Esophagus squamous epithelium (tissue), 5 donors: Measurements from ENCODE around the gene ANKRD23. TPM values are rescaled to one million over a fixed set of nuclear protein-coding genes. Genes with fewer than 3 reads are reported as not detected.
A peak's percentile ranks its signal among the peaks of the same experiment; 100 is the strongest.
"Not testable (repeated sequence)": the region's sequence is repeated elsewhere in the genome, so short reads cannot be mapped to it uniquely, and the experiment has no call there.

Experiments used
- DNase-seq: peaks from one replicate; lab custom pipeline; 2025; lab: John Stamatoyannopoulos, UW
- H3K27ac ChIP-seq, 4 donors: fragments of 200-600 bp; sonication (generic); one replicate each; pipeline ENCODE4 v1.5.1; 2016 to 2019; ENCODE audit warnings: mild to moderate bottlenecking in 1 of 4
- H3K27me3 ChIP-seq, 4 donors: fragments of 200-600 bp; sonication (generic); 1 replicate in 3 of 4; 2 replicates in 1 of 4; pipeline versions ENCODE4 v1.5.1 to v1.6.0; 2017 to 2021; ENCODE audit warnings: antibody characterized with exemption in 1 of 4
- H3K36me3 ChIP-seq, 3 donors: fragments of 200-600 bp; sonication (generic); one replicate each; pipeline ENCODE4 v1.5.1; 2016 to 2019
- H3K4me1 ChIP-seq, 3 donors: fragments of 200-600 bp; sonication (generic); one replicate each; pipeline ENCODE4 v1.5.1; 2017 to 2019
- H3K4me3 ChIP-seq, 4 donors: fragments of 200-600 bp; sonication (generic); 1 replicate in 3 of 4; 2 replicates in 1 of 4; pipeline ENCODE4 v1.5.1; 2016 to 2019; ENCODE audit warnings: mild to moderate bottlenecking in 2 of 4, moderate library complexity in 1 of 4
- H3K9me3 ChIP-seq, 3 donors: fragments of 200-600 bp; sonication (generic); one replicate each; pipeline ENCODE4 v1.5.1; 2016 to 2019
- POLR2A ChIP-seq, 4 donors: fragments of 450-650 bp; IDR thresholded peaks; one replicate each; pipeline ENCODE4 v1.6.1; 2017; ENCODE audit warnings: antibody characterized with exemption in 4 of 4, mild to moderate bottlenecking in 4 of 4, moderate library complexity in 3 of 4
- WGBS, 2 donors: methylation state at CpG; one replicate each; pipeline ENCODE4 v1.1.5; 2018; 5-methylcytosine and 5-hydroxymethylcytosine counted together
- intact Hi-C: fragments of 100-400 bp; cut with DNase I; formaldehyde crosslinking; loops from one replicate; pipeline ENCODE4 v1.15.0; 2022
- total RNA-seq, 4 donors: library from RNA; depleted of rRNA; stranded (reverse); fragments of >200 nt; gene quantifications; one replicate each; pipeline ENCODE4 v1.1.0, GENCODE V29; 2016
- TF ChIP-seq, protein P1 (sequence below), 6 experiments: fragments of 450-650 bp in 4 of 6; fragments of 200-600 bp in 2 of 6; sonication (generic) in 2 of 6; IDR thresholded peaks; one replicate each; pipeline ENCODE4 v1.5.1; 2016 to 2019; ENCODE audit warnings: antibody characterized with exemption in 6 of 6, mild to moderate bottlenecking in 4 of 6, moderate library complexity in 4 of 6
- donor health status: DM: yes; HTN: yes; CAD: no.

The ANKRD23 gene
- total RNA-seq, 4 donors from 2014 or later: 1.00 to 3.4 (median 2.1) TPM

DNA sequence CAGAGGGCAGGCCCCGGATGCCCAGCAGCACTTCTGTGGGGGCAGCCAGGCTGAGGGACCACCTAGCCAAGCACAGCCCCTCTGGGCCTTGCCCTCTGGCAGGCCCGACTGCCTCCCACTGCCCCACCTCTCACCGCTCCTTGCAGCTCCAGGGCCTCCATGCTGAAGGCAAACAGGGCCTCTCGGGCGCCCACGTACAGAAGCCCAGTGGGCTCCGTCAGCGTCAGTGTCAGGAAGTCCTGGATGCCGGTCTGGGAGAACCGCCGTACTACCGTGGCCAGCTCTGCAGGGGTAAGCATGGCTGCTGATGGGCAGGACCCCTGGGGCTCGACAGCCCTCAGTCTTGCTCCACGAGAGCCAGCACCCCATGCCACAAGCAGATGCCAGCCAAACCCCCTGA is 22.3 kb upstream of the ANKRD23 start:
- intact Hi-C loops: no loop called here
- peak overlapping the region in 1 of 4 donors; percentile 94 for H3K4me3 ChIP-seq
- H3K9me3 ChIP-seq: no peaks in the 10 kb centered on the region
- no peak for TF ChIP-seq POLR2A (IDR thresholded peaks at IDR 0.05)
- TF ChIP-seq, protein P1, sequence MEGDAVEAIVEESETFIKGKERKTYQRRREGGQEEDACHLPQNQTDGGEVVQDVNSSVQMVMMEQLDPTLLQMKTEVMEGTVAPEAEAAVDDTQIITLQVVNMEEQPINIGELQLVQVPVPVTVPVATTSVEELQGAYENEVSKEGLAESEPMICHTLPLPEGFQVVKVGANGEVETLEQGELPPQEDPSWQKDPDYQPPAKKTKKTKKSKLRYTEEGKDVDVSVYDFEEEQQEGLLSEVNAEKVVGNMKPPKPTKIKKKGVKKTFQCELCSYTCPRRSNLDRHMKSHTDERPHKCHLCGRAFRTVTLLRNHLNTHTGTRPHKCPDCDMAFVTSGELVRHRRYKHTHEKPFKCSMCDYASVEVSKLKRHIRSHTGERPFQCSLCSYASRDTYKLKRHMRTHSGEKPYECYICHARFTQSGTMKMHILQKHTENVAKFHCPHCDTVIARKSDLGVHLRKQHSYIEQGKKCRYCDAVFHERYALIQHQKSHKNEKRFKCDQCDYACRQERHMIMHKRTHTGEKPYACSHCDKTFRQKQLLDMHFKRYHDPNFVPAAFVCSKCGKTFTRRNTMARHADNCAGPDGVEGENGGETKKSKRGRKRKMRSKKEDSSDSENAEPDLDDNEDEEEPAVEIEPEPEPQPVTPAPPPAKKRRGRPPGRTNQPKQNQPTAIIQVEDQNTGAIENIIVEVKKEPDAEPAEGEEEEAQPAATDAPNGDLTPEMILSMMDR (IDR thresholded peaks at IDR 0.05): no peak
- 67 to 75% methylated on average over 1 of the region's 14 CpGs for WGBS, 2 donors
- no peaks in the 10 kb centered on the region for H3K27me3 ChIP-seq
- H3K27ac ChIP-seq: peak overlapping the region; percentile 95 to 100 (median 97)
- H3K36me3 ChIP-seq: peaks cover 37 to 65% (median 44%) of the 10 kb centered on the region in 3 donors
- no peak for DNase-seq
- H3K4me1 ChIP-seq: peaks cover 37 to 86% (median 41%) of the 10 kb centered on the region in 3 donors

DNA sequence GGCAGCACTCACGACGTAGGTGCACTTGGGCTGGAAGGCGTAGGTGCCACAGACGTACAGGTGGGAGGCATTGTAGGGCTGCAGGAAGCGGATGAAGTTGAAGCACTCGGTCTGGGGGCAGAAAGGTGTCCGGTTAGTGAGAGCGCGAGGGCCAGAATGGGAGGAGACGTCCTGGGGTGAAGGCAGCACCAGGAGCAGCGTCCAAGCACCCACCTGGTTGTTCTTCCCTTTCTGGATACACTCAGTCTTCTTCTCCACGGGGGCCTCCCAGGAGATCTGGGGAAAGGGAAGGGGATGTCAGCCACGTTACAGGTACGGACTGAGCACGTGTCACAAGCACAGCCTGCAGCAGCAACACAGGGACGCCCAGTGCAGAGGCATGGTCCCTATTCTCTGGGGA is 21.8 kb upstream of the ANKRD23 start:
- H3K27ac ChIP-seq: peak overlapping the region in 3 of 4 donors; percentile 95 to 100 (median 98)
- WGBS, 2 donors: 76 to 77% methylated on average over 15 to 16 of the region's 16 CpGs
- intact Hi-C loops: no loop called here
- no peak overlapping the region for H3K4me3 ChIP-seq
- H3K9me3 ChIP-seq: no peaks in the 10 kb centered on the region
- peaks cover 42 to 70% (median 49%) of the 10 kb centered on the region in 3 donors for H3K36me3 ChIP-seq
- no peak for DNase-seq
- no peaks in the 10 kb centered on the region for H3K27me3 ChIP-seq
- TF ChIP-seq POLR2A (IDR thresholded peaks at IDR 0.05): no peak
- TF ChIP-seq, protein P1 (IDR thresholded peaks at IDR 0.05): no peak
- peaks cover 32 to 86% (median 39%) of the 10 kb centered on the region in 3 donors for H3K4me1 ChIP-seq

DNA sequence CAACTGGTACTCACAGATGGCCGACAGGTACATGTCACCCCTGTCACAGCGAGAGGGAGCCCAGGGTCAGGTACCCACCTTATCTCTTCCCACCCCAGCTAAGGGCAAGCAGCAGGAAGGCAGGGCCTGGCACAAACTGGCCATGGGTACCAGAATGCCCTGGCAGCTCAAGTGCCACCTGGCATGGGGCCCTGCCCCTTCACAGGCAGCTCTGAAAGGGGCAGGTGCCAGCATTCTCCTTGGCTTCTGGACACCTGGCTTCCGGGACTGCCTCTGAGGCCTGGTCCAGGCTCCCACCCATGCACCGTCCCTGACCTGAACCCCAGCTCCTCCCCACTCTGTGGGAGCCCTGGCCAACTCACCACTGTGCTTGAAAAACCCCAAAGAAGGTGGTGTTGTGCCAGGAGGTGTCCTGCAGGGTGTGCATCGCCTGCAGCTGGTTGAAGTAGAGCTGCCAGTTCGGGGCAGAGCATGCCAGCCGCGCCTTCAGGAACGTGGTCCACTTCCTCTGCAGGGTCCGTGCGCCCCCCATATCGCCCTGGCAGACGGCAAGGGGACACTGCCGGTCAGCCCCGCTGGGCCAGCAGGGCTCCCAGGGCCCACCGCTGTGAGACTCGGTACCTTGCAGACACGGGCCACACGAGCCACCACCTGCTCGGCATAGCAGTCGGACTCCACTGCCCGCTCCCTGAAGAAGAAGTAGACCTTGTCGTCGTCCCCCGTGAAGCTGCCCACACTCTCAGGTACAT is 20.7 kb upstream of the ANKRD23 start:
- peak overlapping the region in 3 of 4 donors; percentile 50 to 98 (median 95) for H3K27ac ChIP-seq
- intact Hi-C loops: no loop called here

DNA sequence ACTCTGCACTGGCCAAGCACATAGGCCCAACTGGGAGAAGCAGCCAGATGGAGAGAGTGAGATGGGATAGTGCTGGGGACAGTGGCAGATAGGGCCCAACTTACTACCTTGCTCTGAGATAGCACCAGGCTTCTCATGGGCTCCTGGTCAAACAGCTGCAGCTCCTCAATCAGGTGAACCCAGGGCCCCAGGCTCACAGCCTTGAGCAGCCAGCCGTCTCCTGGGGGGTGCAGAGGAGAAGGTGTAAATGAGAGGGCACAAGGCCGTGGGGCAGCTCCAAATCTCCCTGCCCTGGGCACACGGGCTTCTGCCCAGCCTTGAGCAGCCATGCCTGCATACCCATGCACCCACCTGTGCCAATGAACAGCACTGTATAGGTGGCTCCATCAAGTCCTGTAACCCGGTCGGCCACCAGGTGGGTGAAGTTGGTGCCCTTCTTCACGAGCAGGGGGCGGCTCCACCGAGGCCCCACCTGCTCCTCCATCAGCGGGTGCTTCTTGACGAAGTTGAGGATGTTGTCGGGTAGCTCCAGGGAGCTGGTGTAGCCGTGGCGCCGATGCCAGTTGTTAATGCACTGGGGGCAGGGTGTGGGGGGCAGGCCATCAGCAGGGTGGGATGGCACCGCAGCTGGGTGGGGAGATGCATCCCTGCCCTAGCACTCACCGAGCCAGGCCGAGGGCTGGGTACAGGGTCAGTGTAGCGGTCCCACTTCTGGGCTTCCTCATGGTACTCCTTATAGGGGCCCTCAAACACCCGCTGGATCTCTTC is 19.9 kb upstream of the ANKRD23 start:
- Histone ChIP-seq H3K9me3 (no peaks in the 10 kb centered on the region), H3K4me1 (peaks cover 30 to 96% (median 53%) of the 10 kb centered on the region in 3 donors), H3K27ac (peak overlapping the region in 2 of 4 donors; percentile 50 to 98), H3K4me3 (no peak overlapping the region), H3K36me3 (peaks cover 45 to 78% (median 55%) of the 10 kb centered on the region in 3 donors), H3K27me3 (no peaks in the 10 kb centered on the region)
- DNase-seq: no peak
- intact Hi-C loops: no loop called here
- TF ChIP-seq, protein P1 (IDR thresholded peaks at IDR 0.05): no peak
- TF ChIP-seq POLR2A (IDR thresholded peaks at IDR 0.05): no peak
- WGBS, 2 donors: 75 to 88% methylated on average over 2 to 13 of the region's 19 CpGs

More for the DNA sequence above, 20.7 kb upstream of the ANKRD23 start:
- TF ChIP-seq, protein P1 (IDR thresholded peaks at IDR 0.05): no peak
- TF ChIP-seq POLR2A (IDR thresholded peaks at IDR 0.05): no peak
- Histone ChIP-seq H3K36me3 (peaks cover 45 to 78% (median 55%) of the 10 kb centered on the region in 3 donors), H3K9me3 (no peaks in the 10 kb centered on the region), H3K27me3 (no peaks in the 10 kb centered on the region), H3K4me3 (no peak overlapping the region), H3K4me1 (peaks cover 25 to 91% (median 45%) of the 10 kb centered on the region in 3 donors)
- DNase-seq: no peak
- 82 to 83% methylated on average over 7 to 13 of the region's 25 CpGs for WGBS, 2 donors

DNA sequence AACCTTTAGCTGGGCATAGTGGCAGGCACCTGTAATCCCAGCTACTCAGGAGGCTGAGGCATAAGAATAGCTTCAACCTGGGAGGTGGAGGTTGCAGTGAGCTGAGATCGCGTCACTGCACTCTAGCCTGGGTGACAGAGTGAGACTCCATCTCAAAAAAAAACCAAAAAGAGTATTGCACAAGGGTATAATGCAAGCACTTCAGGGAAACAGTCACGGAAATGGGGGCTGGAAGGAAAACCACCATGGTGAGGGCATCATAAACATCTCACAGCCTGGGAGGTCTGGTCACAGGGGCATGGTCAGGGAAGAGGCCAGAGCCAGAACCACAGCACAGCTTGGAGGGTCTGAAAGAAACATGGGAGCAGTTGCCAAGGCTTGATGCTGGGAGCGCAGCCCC is 19.2 kb upstream of the ANKRD23 start:
- intact Hi-C loops, H3K4me3 ChIP-seq, H3K27me3 ChIP-seq, DNase-seq, H3K9me3 ChIP-seq: not testable (repeated sequence)
- 75 to 86% methylated on average over 4 of the region's 4 CpGs for WGBS, 2 donors
- H3K27ac ChIP-seq: peak overlapping the region in 1 of 4 donors; percentile 7
- peaks cover 45 to 78% (median 55%) of the 10 kb centered on the region in 3 donors for H3K36me3 ChIP-seq
- H3K4me1 ChIP-seq: peaks cover 32 to 95% (median 55%) of the 10 kb centered on the region in 3 donors
